ENCODE measurements around the gene FBLIM1. TPM values are rescaled to one million over a fixed set of nuclear protein-coding genes. Genes with fewer than 3 reads are reported as not detected.

The FBLIM1 gene
- total and polyA plus RNA-seq, 4 donors: 9.3 to 19.4 (median 16.1) TPM

GRCh38 chr1:15722836-15723532, 35.6 kb upstream of the FBLIM1 start:
- no peaks in the 10 kb centered on the region for H3K27me3 ChIP-seq (ENCODE audit: control insufficient read depth, insufficient read depth, low read length)
- no peaks in the 10 kb centered on the region for H3K9me3 ChIP-seq (ENCODE audit: control insufficient read depth, insufficient read depth, low read length)
- no peak for DNase-seq (ENCODE audit: low read depth in 4 of 6, low spot score in 6 of 6)
- H3K27ac ChIP-seq (ENCODE audit: low read depth, low read length): no peak overlapping the region
- peaks cover 85% of the 10 kb centered on the region for H3K36me3 ChIP-seq (ENCODE audit: control insufficient read depth, insufficient read depth, low read length)
- no peaks in the 10 kb centered on the region for H3K4me1 ChIP-seq (ENCODE audit: control insufficient read depth, insufficient read depth, low read length)
- no peak overlapping the region for H3K4me3 ChIP-seq (ENCODE audit: low read depth, low read length)
- WGBS (ENCODE audit: insufficient coverage): 94% methylated on average over 11 of the region's 13 CpGs

GRCh38 chr1:15723631-15724246, 34.9 kb upstream of the FBLIM1 start:
- Histone ChIP-seq H3K9me3 (ENCODE audit: control insufficient read depth, insufficient read depth, low read length) (no peaks in the 10 kb centered on the region), H3K27ac (ENCODE audit: low read depth, low read length) (no peak overlapping the region), H3K4me3 (ENCODE audit: low read depth, low read length) (no peak overlapping the region), H3K27me3 (ENCODE audit: control insufficient read depth, insufficient read depth, low read length) (no peaks in the 10 kb centered on the region), H3K4me1 (ENCODE audit: control insufficient read depth, insufficient read depth, low read length) (no peaks in the 10 kb centered on the region), H3K36me3 (ENCODE audit: control insufficient read depth, insufficient read depth, low read length) (peaks cover 89% of the 10 kb centered on the region)
- WGBS (ENCODE audit: insufficient coverage): 89% methylated on average over 14 of the region's 20 CpGs
- DNase-seq (ENCODE audit: low read depth in 4 of 6, low spot score in 6 of 6): no peak

GRCh38 chr1:15724949-15725880, 33.4 kb upstream of the FBLIM1 start:
- Histone ChIP-seq H3K9me3 (ENCODE audit: control insufficient read depth, insufficient read depth, low read length) (no peaks in the 10 kb centered on the region), H3K36me3 (ENCODE audit: control insufficient read depth, insufficient read depth, low read length) (peaks cover 91% of the 10 kb centered on the region), H3K27me3 (ENCODE audit: control insufficient read depth, insufficient read depth, low read length) (no peaks in the 10 kb centered on the region), H3K4me1 (ENCODE audit: control insufficient read depth, insufficient read depth, low read length) (no peaks in the 10 kb centered on the region), H3K27ac (ENCODE audit: low read depth, low read length) (no peak overlapping the region), H3K4me3 (ENCODE audit: low read depth, low read length) (no peak overlapping the region)
- WGBS (ENCODE audit: insufficient coverage): 84% methylated on average over 18 of the region's 26 CpGs
- no peak for DNase-seq (ENCODE audit: low read depth in 4 of 6, low spot score in 6 of 6)

GRCh38 chr1:15726508-15726907, 32.1 kb upstream of the FBLIM1 start:
- Histone ChIP-seq H3K27ac (ENCODE audit: low read depth, low read length) (no peak overlapping the region), H3K4me1 (ENCODE audit: control insufficient read depth, insufficient read depth, low read length) (no peaks in the 10 kb centered on the region), H3K9me3 (ENCODE audit: control insufficient read depth, insufficient read depth, low read length) (no peaks in the 10 kb centered on the region), H3K27me3 (ENCODE audit: control insufficient read depth, insufficient read depth, low read length) (no peaks in the 10 kb centered on the region), H3K4me3 (ENCODE audit: low read depth, low read length) (no peak overlapping the region), H3K36me3 (ENCODE audit: control insufficient read depth, insufficient read depth, low read length) (peaks cover 93% of the 10 kb centered on the region)
- WGBS (ENCODE audit: insufficient coverage): 96% methylated on average over 9 of the region's 9 CpGs
- no peak for DNase-seq (ENCODE audit: low read depth in 4 of 6, low spot score in 6 of 6)

DNA sequence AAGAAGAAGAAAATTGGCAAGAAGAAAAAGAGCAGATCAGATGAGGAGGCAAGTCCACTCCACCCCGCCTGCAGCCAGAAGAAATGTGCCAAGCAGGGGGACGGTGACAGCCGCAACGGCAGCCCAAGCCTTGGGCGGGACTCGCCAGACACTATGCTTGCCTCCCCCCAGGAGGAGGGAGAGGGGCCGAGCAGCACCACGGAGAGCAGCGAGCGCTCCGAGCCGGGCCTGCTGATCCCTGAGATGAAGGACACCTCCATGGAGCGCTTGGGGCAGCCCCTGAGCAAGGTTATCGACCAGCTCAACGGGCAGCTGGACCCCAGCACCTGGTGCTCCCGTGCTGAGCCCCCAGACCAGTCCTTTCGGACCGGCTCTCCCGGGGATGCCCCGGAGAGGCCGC, 31.6 kb upstream of the FBLIM1 start:
- no peak overlapping the region for H3K27ac ChIP-seq (ENCODE audit: low read depth, low read length)
- no peak for DNase-seq (ENCODE audit: low read depth in 4 of 6, low spot score in 6 of 6)
- peaks cover 95% of the 10 kb centered on the region for H3K36me3 ChIP-seq (ENCODE audit: control insufficient read depth, insufficient read depth, low read length)
- H3K4me1 ChIP-seq (ENCODE audit: control insufficient read depth, insufficient read depth, low read length): no peaks in the 10 kb centered on the region
- H3K27me3 ChIP-seq (ENCODE audit: control insufficient read depth, insufficient read depth, low read length): no peaks in the 10 kb centered on the region
- H3K4me3 ChIP-seq (ENCODE audit: low read depth, low read length): no peak overlapping the region
- H3K9me3 ChIP-seq (ENCODE audit: control insufficient read depth, insufficient read depth, low read length): no peaks in the 10 kb centered on the region
- WGBS (ENCODE audit: insufficient coverage): 83% methylated on average over 21 of the region's 21 CpGs

GRCh38 chr1:15727424-15727823, 31.2 kb upstream of the FBLIM1 start:
- WGBS (ENCODE audit: insufficient coverage): 79% methylated on average over 13 of the region's 13 CpGs
- Histone ChIP-seq H3K27ac (ENCODE audit: low read depth, low read length) (no peak overlapping the region), H3K4me1 (ENCODE audit: control insufficient read depth, insufficient read depth, low read length) (no peaks in the 10 kb centered on the region), H3K9me3 (ENCODE audit: control insufficient read depth, insufficient read depth, low read length) (no peaks in the 10 kb centered on the region), H3K4me3 (ENCODE audit: low read depth, low read length) (no peak overlapping the region), H3K36me3 (ENCODE audit: control insufficient read depth, insufficient read depth, low read length) (peaks cover 99% of the 10 kb centered on the region), H3K27me3 (ENCODE audit: control insufficient read depth, insufficient read depth, low read length) (no peaks in the 10 kb centered on the region)
- DNase-seq (ENCODE audit: low read depth in 4 of 6, low spot score in 6 of 6): no peak

DNA sequence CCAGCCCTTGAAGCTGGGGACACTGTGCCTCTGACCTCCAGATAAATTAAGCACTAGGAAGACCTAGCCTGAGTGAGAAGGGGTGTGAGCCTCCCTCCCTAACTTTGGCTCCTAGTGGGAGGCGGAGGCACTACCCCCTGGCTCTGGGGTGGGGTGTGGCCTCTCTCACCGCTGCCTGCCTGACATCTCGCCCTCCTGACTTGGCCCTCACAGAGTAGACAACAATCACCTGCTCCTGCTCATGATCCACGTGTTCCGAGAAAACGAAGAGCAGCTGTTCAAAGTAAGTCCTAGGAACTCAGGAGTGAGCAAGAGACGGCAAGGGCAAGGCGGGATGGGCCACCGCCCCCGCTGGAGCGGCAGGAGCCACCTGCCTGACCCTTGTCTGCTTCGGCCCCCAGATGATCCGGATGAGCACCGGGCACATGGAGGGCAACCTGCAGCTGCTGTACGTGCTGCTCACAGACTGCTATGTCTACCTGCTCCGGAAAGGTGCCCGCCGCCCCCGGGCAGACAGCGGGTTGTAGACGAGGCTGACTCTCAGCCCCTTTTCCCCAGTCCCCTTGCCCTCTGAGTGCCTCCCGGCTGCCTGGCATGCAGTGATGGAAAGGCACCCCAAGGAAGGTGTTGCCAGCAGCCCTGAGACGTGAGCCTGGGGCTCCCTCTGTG, 30.6 kb upstream of the FBLIM1 start:
- peaks cover 100% of the 10 kb centered on the region for H3K36me3 ChIP-seq (ENCODE audit: control insufficient read depth, insufficient read depth, low read length)

DNA sequence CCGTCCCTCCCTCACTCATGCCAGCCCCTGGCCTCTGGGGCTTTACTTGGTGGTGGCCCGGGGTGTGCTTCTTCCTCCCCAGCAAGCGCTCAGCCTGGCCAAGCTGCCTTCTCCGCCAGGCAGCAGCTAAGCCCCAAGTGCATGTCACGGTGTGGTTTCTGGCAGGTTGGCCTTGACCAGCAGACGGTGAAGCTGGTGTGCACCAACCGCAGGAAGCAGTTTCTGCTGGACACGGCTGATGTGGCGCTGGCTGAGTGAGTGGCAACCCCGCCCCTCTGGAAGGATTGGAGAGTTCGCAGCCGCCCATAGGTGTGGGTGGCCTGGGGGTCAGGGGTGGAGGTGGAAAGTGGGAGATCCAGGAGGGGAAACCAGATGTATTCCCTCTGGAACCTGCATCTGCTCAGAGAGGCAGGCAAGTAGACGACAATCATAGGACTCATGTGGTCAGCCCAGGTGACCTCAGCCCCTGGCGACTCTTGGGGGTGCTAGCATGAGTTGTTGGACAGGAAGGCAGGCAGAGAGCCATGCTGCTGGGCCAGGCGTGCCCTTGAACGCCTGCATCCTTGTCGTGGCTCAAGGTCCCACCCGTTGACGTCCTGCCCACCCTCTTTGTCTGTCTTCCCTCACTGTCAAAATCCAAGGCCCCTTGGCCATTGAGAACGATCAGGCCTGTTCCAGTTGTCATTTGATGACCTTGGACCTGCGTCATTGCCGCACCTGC, 29.5 kb upstream of the FBLIM1 start:
- no peak overlapping the region for H3K27ac ChIP-seq (ENCODE audit: low read depth, low read length)
- DNase-seq (ENCODE audit: low read depth in 4 of 6, low spot score in 6 of 6): no peak
- H3K27me3 ChIP-seq (ENCODE audit: control insufficient read depth, insufficient read depth, low read length): no peaks in the 10 kb centered on the region
- H3K9me3 ChIP-seq (ENCODE audit: control insufficient read depth, insufficient read depth, low read length): no peaks in the 10 kb centered on the region
- no peaks in the 10 kb centered on the region for H3K4me1 ChIP-seq (ENCODE audit: control insufficient read depth, insufficient read depth, low read length)
- WGBS (ENCODE audit: insufficient coverage): 93% methylated on average over 19 of the region's 22 CpGs
- H3K36me3 ChIP-seq (ENCODE audit: control insufficient read depth, insufficient read depth, low read length): peaks cover 100% of the 10 kb centered on the region
- no peak overlapping the region for H3K4me3 ChIP-seq (ENCODE audit: low read depth, low read length)

More for the DNA sequence above, 30.6 kb upstream of the FBLIM1 start:
- Histone ChIP-seq H3K27ac (ENCODE audit: low read depth, low read length) (no peak overlapping the region), H3K9me3 (ENCODE audit: control insufficient read depth, insufficient read depth, low read length) (no peaks in the 10 kb centered on the region), H3K4me1 (ENCODE audit: control insufficient read depth, insufficient read depth, low read length) (no peaks in the 10 kb centered on the region), H3K4me3 (ENCODE audit: low read depth, low read length) (no peak overlapping the region), H3K27me3 (ENCODE audit: control insufficient read depth, insufficient read depth, low read length) (no peaks in the 10 kb centered on the region)
- no peak for DNase-seq (ENCODE audit: low read depth in 4 of 6, low spot score in 6 of 6)
- 93% methylated on average over 23 of the region's 23 CpGs for WGBS (ENCODE audit: insufficient coverage)

- peaks cover 100% of the 10 kb centered on the region for H3K36me3 ChIP-seq (ENCODE audit: control insufficient read depth, insufficient read depth, low read length)
- no peaks in the 10 kb centered on the region for H3K27me3 ChIP-seq (ENCODE audit: control insufficient read depth, insufficient read depth, low read length)
- no peak overlapping the region for H3K27ac ChIP-seq (ENCODE audit: low read depth, low read length)
- no peak for DNase-seq (ENCODE audit: low read depth in 4 of 6, low spot score in 6 of 6)
- no peak overlapping the region for H3K4me3 ChIP-seq (ENCODE audit: low read depth, low read length)
- no peaks in the 10 kb centered on the region for H3K9me3 ChIP-seq (ENCODE audit: control insufficient read depth, insufficient read depth, low read length)
- H3K4me1 ChIP-seq (ENCODE audit: control insufficient read depth, insufficient read depth, low read length): no peaks in the 10 kb centered on the region
- WGBS (ENCODE audit: insufficient coverage): 95% methylated on average over 16 of the region's 16 CpGs
Observed at GRCh38 chr1:15730423-15730822, 28.2 kb upstream of the FBLIM1 start.

All from spinal cord (tissue), 10 donors.